Suprapubic skin (tissue), 3 donors: ENCODE measurements around the gene PCDHB8.
"Not testable (repeated sequence)": the region's sequence is repeated elsewhere in the genome, so short reads cannot be mapped to it uniquely, and the experiment has no call there.

Experiments used
- CTCF ChIP-seq, 2 donors: fragments of 200-600 bp in 1 of 2; fragments of 450-650 bp in 1 of 2; sonication (generic) in 1 of 2; IDR thresholded peaks; one replicate each; pipeline ENCODE4 v1.5.1; 2016 to 2019; ENCODE audit warnings: antibody characterized with exemption in 2 of 2, mild to moderate bottlenecking in 1 of 2, moderate library complexity in 1 of 2
- EP300 ChIP-seq: sonication (generic); formaldehyde crosslinking; IDR thresholded peaks from one replicate; pipeline ENCODE4 v1.6.1; 2017; ENCODE audit warnings: antibody characterized with exemption
- POLR2A ChIP-seq, 2 donors: fragments of 450-650 bp; IDR thresholded peaks; one replicate each; pipeline ENCODE4 v1.6.1; 2017; ENCODE audit warnings: antibody characterized with exemption in 2 of 2, mild to moderate bottlenecking in 2 of 2, moderate library complexity in 2 of 2

GRCh38 chr5:141215504-141215903 is 37.9 kb downstream of the PCDHB8 start:
- not testable (repeated sequence) for TF ChIP-seq CTCF (IDR thresholded peaks at IDR 0.05); POLR2A (IDR thresholded peaks at IDR 0.05); EP300
